ENCODE results near the gene APOL3. TPM values are rescaled to one million over a fixed set of nuclear protein-coding genes. Genes with fewer than 3 reads are reported as not detected.
"Not testable (repeated sequence)": the region's sequence is repeated elsewhere in the genome, so short reads cannot be mapped to it uniquely, and the experiment has no call there.

Gene APOL3, protein sequence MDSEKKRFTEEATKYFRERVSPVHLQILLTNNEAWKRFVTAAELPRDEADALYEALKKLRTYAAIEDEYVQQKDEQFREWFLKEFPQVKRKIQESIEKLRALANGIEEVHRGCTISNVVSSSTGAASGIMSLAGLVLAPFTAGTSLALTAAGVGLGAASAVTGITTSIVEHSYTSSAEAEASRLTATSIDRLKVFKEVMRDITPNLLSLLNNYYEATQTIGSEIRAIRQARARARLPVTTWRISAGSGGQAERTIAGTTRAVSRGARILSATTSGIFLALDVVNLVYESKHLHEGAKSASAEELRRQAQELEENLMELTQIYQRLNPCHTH
- 100 to 1,000 TPM in 1 of 2 donors, 10 to 100 TPM in 1; 79.8 to 169 TPM for total RNA-seq

DNA sequence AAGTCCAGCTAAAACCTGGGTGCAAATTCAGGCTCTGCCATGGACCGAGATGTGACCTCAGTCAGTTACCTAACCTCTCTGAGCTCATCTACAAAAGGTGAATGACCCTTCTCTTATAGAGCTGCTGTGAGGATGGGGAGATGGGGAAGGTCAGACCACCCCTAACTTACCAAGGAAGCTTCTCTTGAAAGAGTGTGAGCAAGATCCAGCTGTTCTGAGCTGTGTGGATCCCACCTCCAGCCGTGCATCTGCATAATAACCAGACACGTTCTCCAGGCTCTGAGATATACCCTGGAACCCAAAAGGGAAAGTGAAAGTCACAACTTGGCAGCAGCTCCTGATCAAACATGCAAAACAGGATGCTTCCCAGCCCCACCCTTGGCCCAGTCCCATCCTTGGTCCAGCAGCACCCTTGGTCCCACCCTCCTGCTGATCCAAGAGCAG is at the start of gene APOL3:
APOL3 (minus strand) TSS at position 257 of the 444 bp plus-strand sequence. CDS start 11,700 bp downstream, outside the sequence.
- ATAC-seq: peak; percentile 59 to 73
- Mint-ChIP-seq H3K4me1 (ENCODE audit: low read depth in 2 of 2) (peaks cover 89 to 92% of the 10 kb centered on the region in 2 donors), H3K27me3 (no peaks in the 10 kb centered on the region), H3K9me3 (no peaks in the 10 kb centered on the region), H3K4me3 (peak within 1 kb of the TSS; percentile 93), H3K27ac (peak within 1 kb of the TSS; percentile 99), H3K36me3 (peaks cover 6% of the 10 kb centered on the region)
- DNase-seq (ENCODE audit: low spot score): peak; percentile 71

DNA sequence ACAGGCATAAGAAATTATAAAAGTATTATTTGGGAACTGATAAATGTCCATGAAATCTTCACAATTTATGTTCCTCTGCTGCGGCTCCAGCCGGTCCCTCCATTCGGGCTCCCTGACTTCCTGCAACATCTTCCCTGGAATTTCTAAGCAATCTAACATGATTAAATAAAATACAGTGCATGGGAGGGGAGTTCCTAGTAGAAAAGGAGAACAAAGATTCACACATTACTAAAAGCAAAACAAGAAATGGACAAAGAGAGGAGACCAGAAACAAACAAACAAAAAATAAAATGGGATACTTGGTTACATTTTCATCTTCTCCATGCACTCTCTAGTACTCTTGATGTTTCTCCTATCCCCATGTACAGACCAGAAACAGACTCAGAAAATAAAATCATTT is 49.7 kb upstream of the APOL3 start:
- Mint-ChIP-seq H3K4me1 (ENCODE audit: low read depth in 2 of 2) (peaks cover 14 to 22% of the 10 kb centered on the region in 2 donors), H3K4me3 (no peak overlapping the region), H3K9me3 (peaks cover 4% of the 10 kb centered on the region), H3K27me3 (peaks cover 24 to 26% of the 10 kb centered on the region in 2 donors), H3K36me3 (peaks cover 13% of the 10 kb centered on the region), H3K27ac (no peak overlapping the region)
- no peak for DNase-seq (ENCODE audit: low spot score)
- ATAC-seq: no peak

DNA sequence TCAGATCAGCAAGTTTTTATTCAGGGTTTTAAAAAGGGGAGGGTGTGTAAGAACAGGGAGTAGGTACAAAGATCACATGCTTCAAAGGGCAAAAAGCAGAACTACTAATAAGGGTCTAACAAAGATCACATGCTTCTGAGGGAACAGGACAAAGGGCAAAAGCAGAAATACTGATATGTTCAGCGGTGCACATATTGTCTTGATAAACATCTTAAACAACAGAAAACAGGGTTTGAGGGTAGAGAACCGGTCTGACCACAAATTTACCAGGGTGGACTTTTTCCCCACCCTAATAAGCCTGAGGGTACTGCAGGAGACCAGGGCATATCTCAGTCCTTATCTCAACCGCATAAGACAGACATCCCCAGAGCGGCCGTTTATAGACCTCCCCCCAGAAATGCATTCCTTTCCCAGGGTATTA is 48.9 kb upstream of the APOL3 start:
- Mint-ChIP-seq H3K4me1 (ENCODE audit: low read depth in 2 of 2) (peaks cover 15 to 22% of the 10 kb centered on the region in 2 donors), H3K36me3 (peaks cover 13% of the 10 kb centered on the region), H3K27me3 (peaks cover 23 to 25% of the 10 kb centered on the region in 2 donors)
- H3K27ac Mint-ChIP-seq; DNase-seq (ENCODE audit: low spot score); ATAC-seq; H3K4me3 Mint-ChIP-seq; H3K9me3 Mint-ChIP-seq: not testable (repeated sequence)

DNA sequence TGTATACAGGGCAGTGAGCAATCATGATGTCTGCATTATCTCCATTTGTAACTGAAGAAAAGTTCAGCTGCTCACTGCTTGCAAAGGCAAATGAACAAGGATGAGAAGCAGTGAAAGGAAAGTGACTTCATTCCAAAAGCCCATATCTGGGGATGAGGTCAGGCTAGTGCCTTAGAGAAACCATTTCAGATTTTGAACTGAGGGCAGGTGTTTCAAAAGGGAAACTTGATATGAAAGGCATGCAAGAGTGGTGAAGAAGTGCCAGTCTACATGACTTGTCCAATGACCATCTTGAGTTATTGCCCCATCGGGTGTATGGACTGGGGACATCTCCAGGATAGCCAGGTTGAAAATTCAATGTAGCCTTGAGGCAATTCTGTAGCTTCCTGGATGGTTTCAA is 48.4 kb upstream of the APOL3 start:
- Mint-ChIP-seq H3K9me3 (peaks cover 4% of the 10 kb centered on the region), H3K4me1 (ENCODE audit: low read depth in 2 of 2) (peaks cover 18 to 22% of the 10 kb centered on the region in 2 donors), H3K27me3 (peaks cover 22 to 23% of the 10 kb centered on the region in 2 donors), H3K4me3 (no peak overlapping the region), H3K27ac (no peak overlapping the region), H3K36me3 (peaks cover 13% of the 10 kb centered on the region)
- no peak for DNase-seq (ENCODE audit: low spot score)
- no peak for ATAC-seq

DNA sequence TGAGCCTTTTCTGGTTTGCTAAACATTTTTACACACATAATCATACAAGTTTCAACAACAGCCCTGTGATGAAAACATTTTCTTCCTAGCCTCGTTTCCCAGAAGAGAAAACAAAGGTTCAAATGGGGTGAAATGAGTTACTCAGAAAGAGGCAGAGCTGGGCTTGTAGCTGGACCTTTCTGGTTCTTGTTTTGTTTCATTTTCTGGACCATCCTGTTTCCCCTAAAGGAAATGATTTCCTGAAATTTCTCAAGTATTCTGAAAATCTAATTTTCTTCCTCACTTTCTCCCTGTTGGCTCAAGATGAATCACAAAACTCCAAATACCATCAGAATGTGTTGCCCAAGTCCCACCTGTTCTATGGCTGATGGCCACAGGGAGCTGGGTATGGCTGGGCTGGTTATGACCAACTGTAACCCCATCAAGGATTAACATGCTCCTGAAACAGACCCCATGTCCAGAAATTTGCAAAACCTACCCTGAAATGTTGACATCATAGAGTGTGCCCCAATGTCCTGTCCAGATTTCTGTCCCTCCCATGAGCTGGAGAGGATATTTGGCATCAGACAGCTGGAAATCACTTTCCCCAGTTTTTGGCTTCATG is 47.7 kb upstream of the APOL3 start:
- no peak for DNase-seq (ENCODE audit: low spot score)
- peaks cover 13% of the 10 kb centered on the region for H3K36me3 Mint-ChIP-seq
- no peak overlapping the region for H3K27ac Mint-ChIP-seq
- H3K4me1 Mint-ChIP-seq (ENCODE audit: low read depth in 2 of 2): peaks cover 18 to 22% of the 10 kb centered on the region in 2 donors
- H3K27me3 Mint-ChIP-seq: peaks cover 18 to 19% of the 10 kb centered on the region in 2 donors
- H3K9me3 Mint-ChIP-seq: peaks cover 4% of the 10 kb centered on the region
- H3K4me3 Mint-ChIP-seq: no peak overlapping the region
- no peak for ATAC-seq

GRCh38 chr22:36206255-36206654 is 45.7 kb upstream of the APOL3 start:
- H3K4me3 Mint-ChIP-seq: no peak overlapping the region
- DNase-seq (ENCODE audit: low spot score) (no peak), ATAC-seq (no peak)
- peaks cover 8 to 15% of the 10 kb centered on the region in 2 donors for H3K4me1 Mint-ChIP-seq (ENCODE audit: low read depth in 2 of 2)
- peaks cover 13% of the 10 kb centered on the region for H3K36me3 Mint-ChIP-seq
- peaks cover 4% of the 10 kb centered on the region for H3K9me3 Mint-ChIP-seq
- H3K27ac Mint-ChIP-seq: no peak overlapping the region
- H3K27me3 Mint-ChIP-seq: peaks cover 10% of the 10 kb centered on the region in 2 donors

- not testable (repeated sequence) for H3K9me3 Mint-ChIP-seq; H3K4me3 Mint-ChIP-seq; DNase-seq (ENCODE audit: low spot score); H3K27me3 Mint-ChIP-seq; ATAC-seq; H3K27ac Mint-ChIP-seq
- Mint-ChIP-seq H3K36me3 (peaks cover 13% of the 10 kb centered on the region), H3K4me1 (ENCODE audit: low read depth in 2 of 2) (peaks cover 3 to 10% of the 10 kb centered on the region in 2 donors)
Observed at GRCh38 chr22:36205573-36205972, 45.0 kb upstream of the APOL3 start.

DNA sequence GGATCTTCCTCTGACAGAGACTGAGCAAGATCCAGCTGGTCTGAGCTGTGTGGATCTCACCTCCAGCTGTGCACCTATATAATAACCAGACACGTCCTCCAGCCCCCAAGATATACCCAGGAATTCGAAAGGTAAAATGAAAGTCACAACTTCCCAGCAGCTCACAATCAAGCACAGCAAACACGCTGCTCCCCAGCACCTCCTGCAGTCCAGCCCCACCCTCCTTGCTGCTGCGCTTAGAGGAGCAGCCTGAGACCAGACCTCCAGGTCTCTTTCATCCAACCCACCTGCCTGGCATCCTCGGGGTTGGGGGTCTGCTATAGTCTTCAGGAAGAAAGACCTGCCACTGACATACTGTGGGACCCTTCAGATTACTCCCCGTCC is 44.1 kb upstream of the APOL3 start:
- DNase-seq (ENCODE audit: low spot score) (no peak), ATAC-seq (peak; percentile 6 to 43)
- H3K4me1 Mint-ChIP-seq (ENCODE audit: low read depth in 2 of 2): peaks cover 3 to 7% of the 10 kb centered on the region in 2 donors
- no peak overlapping the region for H3K27ac Mint-ChIP-seq
- peaks cover 4% of the 10 kb centered on the region for H3K9me3 Mint-ChIP-seq
- H3K36me3 Mint-ChIP-seq: peaks cover 13% of the 10 kb centered on the region
- peaks cover 7 to 10% of the 10 kb centered on the region in 2 donors for H3K27me3 Mint-ChIP-seq
- no peak overlapping the region for H3K4me3 Mint-ChIP-seq

DNA sequence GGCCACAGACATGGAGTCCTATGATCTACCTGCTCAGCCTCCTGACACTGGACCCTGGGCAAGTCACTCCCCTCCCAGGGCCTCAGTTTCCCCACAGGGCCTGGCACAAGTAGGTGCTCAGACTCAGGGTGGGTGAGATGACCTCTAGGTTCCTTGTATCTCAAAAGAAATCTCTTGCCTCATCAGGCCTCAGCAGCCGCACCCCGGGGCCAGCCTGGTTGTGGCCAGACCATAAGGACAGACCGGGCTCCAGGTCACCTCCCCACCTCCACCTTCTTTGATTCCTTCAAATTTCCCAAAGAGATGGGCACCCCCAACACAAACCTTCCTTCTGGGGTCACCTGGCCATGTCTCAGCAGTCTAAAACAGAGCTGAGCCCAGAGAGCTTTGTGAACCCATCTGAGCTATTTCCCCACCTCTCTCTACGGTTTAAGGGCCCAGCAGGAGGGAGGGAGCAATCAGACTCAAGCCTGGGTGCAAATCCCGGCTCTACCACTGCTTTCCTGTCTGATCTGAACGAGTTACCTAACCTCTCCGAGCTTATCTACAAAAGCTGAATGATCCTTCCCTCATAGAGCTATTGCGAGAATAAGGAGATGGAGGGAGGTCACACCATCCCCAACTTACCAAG is 43.6 kb upstream of the APOL3 start:
- Mint-ChIP-seq H3K27ac (no peak overlapping the region), H3K4me1 (ENCODE audit: low read depth in 2 of 2) (peaks cover 3 to 4% of the 10 kb centered on the region in 2 donors), H3K9me3 (peaks cover 1% of the 10 kb centered on the region), H3K36me3 (peaks cover 9% of the 10 kb centered on the region), H3K27me3 (peaks cover 3 to 7% of the 10 kb centered on the region in 2 donors), H3K4me3 (no peak overlapping the region)
- no peak for ATAC-seq
- DNase-seq (ENCODE audit: low spot score): no peak

GRCh38 chr22:36203441-36203840 is 42.9 kb upstream of the APOL3 start:
- not testable (repeated sequence) for H3K27ac Mint-ChIP-seq

GRCh38 chr22:36202906-36203305 is 42.4 kb upstream of the APOL3 start:
- not testable (repeated sequence) for H3K9me3 Mint-ChIP-seq; H3K27ac Mint-ChIP-seq; H3K27me3 Mint-ChIP-seq; H3K36me3 Mint-ChIP-seq; ATAC-seq; H3K4me3 Mint-ChIP-seq; DNase-seq (ENCODE audit: low spot score)
- H3K4me1 Mint-ChIP-seq (ENCODE audit: low read depth in 2 of 2): peaks cover 7 to 10% of the 10 kb centered on the region in 2 donors

More at GRCh38 chr22:36203441-36203840, 42.9 kb upstream of the APOL3 start:
- not testable (repeated sequence) for ATAC-seq; H3K4me1 Mint-ChIP-seq (ENCODE audit: low read depth in 2 of 2); DNase-seq (ENCODE audit: low spot score); H3K4me3 Mint-ChIP-seq; H3K9me3 Mint-ChIP-seq; H3K27me3 Mint-ChIP-seq; H3K36me3 Mint-ChIP-seq

DNA sequence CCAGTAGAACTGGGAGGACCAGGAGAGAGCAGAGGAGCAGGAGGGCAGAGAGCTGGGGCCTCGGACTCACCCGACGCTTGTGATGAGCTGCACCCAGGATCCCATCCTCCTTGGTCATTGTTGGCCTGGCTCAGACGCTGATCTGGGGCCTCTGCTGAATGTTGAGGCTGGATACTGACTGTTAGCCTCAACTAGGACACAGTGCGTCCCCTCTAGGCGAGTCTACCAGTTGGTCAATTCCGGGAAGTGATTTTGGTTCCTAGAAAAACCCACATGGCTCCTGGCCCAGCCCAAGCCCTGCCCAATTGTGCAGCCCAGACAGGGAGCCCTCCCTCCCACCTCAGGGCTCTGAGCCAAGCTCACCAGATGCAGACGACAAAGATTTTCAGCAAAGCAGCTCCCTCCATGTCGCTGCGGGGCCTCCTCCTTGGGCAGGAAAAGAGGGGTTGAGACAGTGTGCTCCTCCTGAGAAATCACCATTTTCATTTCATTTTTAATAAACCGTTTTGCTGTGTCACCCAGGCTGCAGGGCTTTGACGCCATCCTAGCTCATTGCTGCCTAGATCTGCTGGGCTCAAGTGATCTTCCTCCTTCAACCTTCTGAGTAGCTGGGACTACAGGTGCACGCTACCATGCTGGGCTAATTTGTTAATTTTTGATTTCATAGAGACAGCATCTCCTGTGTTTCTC is 41.2 kb upstream of the APOL3 start, which contains the start of gene APOL4:
APOL4 (minus strand) TSS at position 180 of the 690 bp plus-strand sequence; CDS start at position 105, 75 bp downstream.
- no peak for DNase-seq (ENCODE audit: low spot score)
- Mint-ChIP-seq H3K27ac (peak within 1 kb of the TSS in 1 of 2 donors; percentile 21), H3K4me1 (ENCODE audit: low read depth in 2 of 2) (peaks cover 18 to 20% of the 10 kb centered on the region in 2 donors), H3K36me3 (no peaks in the 10 kb centered on the region), H3K27me3 (no peaks in the 10 kb centered on the region), H3K9me3 (no peaks in the 10 kb centered on the region), H3K4me3 (no peak within 1 kb of the TSS)
- ATAC-seq: peak; percentile 40 to 47

- H3K4me3 Mint-ChIP-seq; DNase-seq (ENCODE audit: low spot score); ATAC-seq; H3K36me3 Mint-ChIP-seq; H3K27ac Mint-ChIP-seq; H3K9me3 Mint-ChIP-seq; H3K27me3 Mint-ChIP-seq: not testable (repeated sequence)
- peaks cover 19 to 23% of the 10 kb centered on the region in 2 donors for H3K4me1 Mint-ChIP-seq (ENCODE audit: low read depth in 2 of 2)
Observed at GRCh38 chr22:36201025-36201424, 40.5 kb upstream of the APOL3 start.

All from natural killer cell treated with Interleukin-12 subunit alpha and Interleukin-12 subunit beta and Interleukin-15 and Interleukin-18, amount 100 ng/mL, for 72 hours (primary cell).